Measurements from ENCODE around the gene ZNF180. TPM values are rescaled to one million over a fixed set of nuclear protein-coding genes. Genes with fewer than 3 reads are reported as not detected.

Gene ZNF180
- total and polyA plus RNA-seq, 10 donors, result 4.1 to 25.0 (median 10.6) TPM

GRCh38 chr19:44452367-44452766 is 48.0 kb downstream of the ZNF180 start:
- H3K4me1 ChIP-seq, result peaks cover 0 to 14% (median 2%) of the 10 kb centered on the region in 6 donors
- no peak overlapping the region for H3K4me3 ChIP-seq
- H3K27me3 ChIP-seq (replicated peaks in 1 of 7), result peaks cover 0 to 14% (median 0%) of the 10 kb centered on the region in 7 donors
- DNase-seq, result no peak
- 89 to 96% (median 91%) methylated on average over 4 of the region's 4 CpGs for WGBS, 5 donors
- H3K9me3 ChIP-seq, result peaks cover 0 to 99% (median 90%) of the 10 kb centered on the region in 8 donors
- H3K36me3 ChIP-seq, result no peaks in the 10 kb centered on the region
- intact Hi-C loops (cut with DNase I; ENCODE audit: low total_unique reads), result no loop called here
- TF ChIP-seq CTCF (IDR thresholded peaks at IDR 0.05 in 8 of 11, conservative IDR thresholded peaks at IDR 0.05 in 3 of 11) (no peak), POLR2AphosphoS5 (IDR thresholded peaks at IDR 0.05) (no peak), POLR2A (IDR thresholded peaks at IDR 0.05) (no peak)
- H3K27ac ChIP-seq, result no peak overlapping the region

GRCh38 chr19:44451687-44452086 is 48.6 kb downstream of the ZNF180 start:
- no peak overlapping the region for H3K4me3 ChIP-seq
- intact Hi-C loops (cut with DNase I; ENCODE audit: low total_unique reads), result no loop called here
- peaks cover 0 to 5% (median 0%) of the 10 kb centered on the region in 6 donors for H3K36me3 ChIP-seq
- no peak overlapping the region for H3K27ac ChIP-seq
- 90 to 95% (median 93%) methylated on average over 18 of the region's 18 CpGs for WGBS, 5 donors
- DNase-seq, result no peak
- H3K9me3 ChIP-seq, result peaks cover 0 to 99% (median 91%) of the 10 kb centered on the region in 8 donors
- peaks cover 0 to 14% (median 2%) of the 10 kb centered on the region in 6 donors for H3K4me1 ChIP-seq
- TF ChIP-seq POLR2A (IDR thresholded peaks at IDR 0.05) (no peak), POLR2AphosphoS5 (IDR thresholded peaks at IDR 0.05) (no peak), CTCF (IDR thresholded peaks at IDR 0.05 in 8 of 11, conservative IDR thresholded peaks at IDR 0.05 in 3 of 11) (no peak)
- peaks cover 0 to 12% (median 0%) of the 10 kb centered on the region in 7 donors for H3K27me3 ChIP-seq (replicated peaks in 1 of 7)

GRCh38 chr19:44447916-44448674 is 52.2 kb downstream of the ZNF180 start, which contains the start of gene ZNF229:
TSS of gene ZNF229 (minus strand) at chr19:44448472. CDS start at chr19:44442847, 5,625 bp downstream.
- Histone ChIP-seq H3K9me3 (peaks cover 3 to 100% (median 98%) of the 10 kb centered on the region in 8 donors), H3K4me1 (peaks cover 0 to 14% (median 2%) of the 10 kb centered on the region in 6 donors), H3K27ac (peak within 1 kb of the TSS in 3 of 8 donors; percentile 42 to 65 (median 60)), H3K27me3 (replicated peaks in 1 of 7) (peaks cover 0 to 9% (median 0%) of the 10 kb centered on the region in 7 donors), H3K4me3 (peak within 1 kb of the TSS; percentile 39 to 75 (median 50)), H3K36me3 (peaks cover 0 to 41% (median 16%) of the 10 kb centered on the region in 6 donors)
- WGBS, 5 donors, result 4 to 6% (median 6%) methylated on average over 31 to 45 of the region's 45 CpGs
- no peak for TF ChIP-seq CTCF (IDR thresholded peaks at IDR 0.05 in 8 of 11, conservative IDR thresholded peaks at IDR 0.05 in 3 of 11)
- TF ChIP-seq POLR2AphosphoS5 (IDR thresholded peaks at IDR 0.05), result peak; percentile 67 to 77 (median 72)
- intact Hi-C loops (cut with DNase I; ENCODE audit: low total_unique reads), result no loop called here
- peak; percentile 91 for DNase-seq

- H3K4me1 ChIP-seq, result no peaks in the 10 kb centered on the region
- H3K36me3 ChIP-seq, result peaks cover 0 to 97% (median 54%) of the 10 kb centered on the region in 6 donors
- DNase-seq, result no peak
- no peak overlapping the region for H3K4me3 ChIP-seq
- intact Hi-C loops (cut with DNase I; ENCODE audit: low total_unique reads), result no loop called here
- H3K27me3 ChIP-seq (replicated peaks in 1 of 7), result no peaks in the 10 kb centered on the region
- 92 to 98% (median 96%) methylated on average over 3 of the region's 3 CpGs for WGBS, 5 donors
- no peak for TF ChIP-seq CTCF (IDR thresholded peaks at IDR 0.05 in 8 of 11, conservative IDR thresholded peaks at IDR 0.05 in 3 of 11)
- TF ChIP-seq POLR2AphosphoS5 (IDR thresholded peaks at IDR 0.05), result no peak
- TF ChIP-seq POLR2A (IDR thresholded peaks at IDR 0.05), result no peak
- H3K27ac ChIP-seq, result no peak overlapping the region
- peaks cover 4 to 100% (median 100%) of the 10 kb centered on the region in 8 donors for H3K9me3 ChIP-seq
Measured at GRCh38 chr19:44438441-44438840, 61.9 kb downstream of the ZNF180 start.

Data from spleen (tissue), 11 donors.